Left lobe of liver (tissue), 2 donors: ENCODE results near the gene NRXN3. TPM values are rescaled to one million over a fixed set of nuclear protein-coding genes. Genes with fewer than 3 reads are reported as not detected.
A peak's percentile ranks its signal among the peaks of the same experiment; 100 is the strongest.

Experiments
- ATAC-seq: fragments of 200-7000 bp; cut with Tn5 transposase; one replicate; pipeline ENCODE4 v1.9.1; 2020; ENCODE audit warnings: mild to moderate bottlenecking, moderate library complexity
- DNase-seq: peaks from one replicate; pipeline ENCODE4 v3.0.0-alpha.2; 2020; ENCODE audit warnings: low spot score
- total RNA-seq: library from RNA; stranded (reverse); gene quantifications from one replicate; pipeline ENCODE4 v1.2.1, GENCODE V29; 2021
- donor health status: DM: no; HTN: no; CAD: no; lungs with moderate emphysema.
- donor health status: DM: no; HTN: yes; CAD: no.

Gene NRXN3
- total RNA-seq, 1 donor from 2014 or later = 0.20 TPM

DNA sequence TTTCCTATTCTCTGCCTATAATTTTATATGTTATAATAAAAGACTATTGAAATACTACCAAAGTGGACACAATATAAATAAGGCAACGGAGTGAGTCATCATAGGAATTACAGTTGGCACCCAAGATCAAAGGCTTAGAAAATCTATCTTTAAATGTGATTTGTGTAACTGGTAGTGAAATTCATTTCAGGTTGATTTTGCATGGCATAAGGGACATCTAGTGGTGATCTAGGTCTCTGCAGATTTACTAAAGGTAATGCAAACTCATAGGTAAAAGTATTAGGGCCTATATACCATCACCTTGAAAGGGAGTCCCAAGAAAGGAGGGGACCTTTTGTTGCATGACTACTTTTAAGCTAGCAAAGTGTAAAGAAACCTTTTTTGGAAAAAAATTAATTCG, 527.2 kb downstream of the NRXN3 start:
- ATAC-seq (peak; percentile 59), DNase-seq (no peak)

DNA sequence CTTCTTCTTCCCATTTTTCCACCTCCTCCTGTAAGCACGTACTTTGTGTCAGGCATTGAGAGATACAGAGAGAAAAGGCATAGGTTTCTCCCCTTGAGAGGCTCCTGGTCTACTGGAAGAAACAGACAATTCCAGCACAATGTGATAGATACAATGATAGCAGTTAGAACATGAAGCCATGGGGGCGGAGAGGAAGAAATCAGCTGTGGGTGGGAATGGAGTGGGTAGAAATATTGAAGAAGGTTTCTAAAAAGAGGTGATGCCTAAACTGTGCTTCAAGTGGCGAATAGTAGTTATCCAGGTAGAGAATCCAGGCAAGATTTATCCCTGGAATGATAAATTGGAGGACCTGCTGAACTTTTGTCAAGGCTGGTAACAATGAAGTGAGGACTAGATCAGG, 528.8 kb downstream of the NRXN3 start:
- DNase-seq (no peak), ATAC-seq (no peak)

DNA sequence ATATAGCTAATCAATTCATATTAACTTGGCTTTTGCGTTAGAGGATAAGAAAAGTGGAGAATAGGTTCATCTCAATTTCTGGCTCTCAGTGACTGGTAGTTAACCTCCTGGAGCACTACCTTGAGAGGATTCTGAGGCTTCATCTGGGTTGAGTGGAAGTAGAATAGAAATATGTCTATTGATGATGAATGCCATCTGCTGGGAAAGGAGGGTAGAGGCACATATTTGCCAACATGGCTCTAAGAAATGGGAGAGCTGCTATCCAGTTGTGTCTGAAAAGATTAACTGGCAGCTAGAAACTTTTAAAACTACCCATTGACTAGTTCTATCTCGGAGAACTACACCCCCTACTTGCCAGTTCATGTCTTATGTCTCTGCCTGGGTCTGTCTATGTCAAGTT, 530.1 kb downstream of the NRXN3 start:
- ATAC-seq = no peak

DNA sequence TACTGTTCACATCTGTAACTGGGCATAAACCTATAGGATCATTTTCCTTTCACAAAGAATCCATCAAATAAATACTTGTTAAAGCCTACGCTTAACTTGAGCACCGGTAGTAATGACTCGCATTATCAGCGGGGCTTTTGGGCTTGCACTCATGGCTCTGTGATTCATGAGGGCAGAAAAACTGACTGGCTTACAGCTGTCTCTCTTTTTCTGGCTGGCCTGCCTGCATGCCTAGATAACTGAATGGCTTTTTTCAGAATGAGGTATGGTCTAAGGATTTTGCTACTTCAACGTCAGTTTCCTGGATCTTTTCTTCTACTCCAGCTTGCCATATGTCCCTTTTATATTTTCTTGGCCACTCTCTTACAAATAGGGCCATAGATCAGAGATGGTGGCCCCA, 531.1 kb downstream of the NRXN3 start:
- ATAC-seq (no peak), DNase-seq (no peak)

More for the DNA sequence above, 530.1 kb downstream of the NRXN3 start:
- DNase-seq = no peak

DNA sequence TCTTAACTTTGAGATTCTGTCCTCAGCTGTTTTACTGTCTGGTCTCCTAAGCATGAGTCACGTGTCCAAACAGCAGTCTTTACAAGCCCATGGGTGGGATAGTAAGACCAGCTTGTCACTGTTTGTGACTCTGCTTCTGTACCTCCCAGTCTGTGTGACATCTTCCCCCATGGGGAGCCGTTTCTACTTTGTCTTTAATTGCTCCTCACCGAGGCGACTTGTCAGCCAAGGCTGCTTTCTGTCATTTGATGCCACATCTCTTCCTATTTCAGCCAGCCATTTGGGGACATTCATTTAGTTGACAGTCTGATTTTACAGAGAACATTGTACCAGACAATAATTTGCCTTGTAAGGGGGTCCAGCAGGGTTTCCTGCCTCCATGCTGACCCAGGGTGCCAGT, 534.8 kb downstream of the NRXN3 start:
- ATAC-seq = no peak
- no peak for DNase-seq

DNA sequence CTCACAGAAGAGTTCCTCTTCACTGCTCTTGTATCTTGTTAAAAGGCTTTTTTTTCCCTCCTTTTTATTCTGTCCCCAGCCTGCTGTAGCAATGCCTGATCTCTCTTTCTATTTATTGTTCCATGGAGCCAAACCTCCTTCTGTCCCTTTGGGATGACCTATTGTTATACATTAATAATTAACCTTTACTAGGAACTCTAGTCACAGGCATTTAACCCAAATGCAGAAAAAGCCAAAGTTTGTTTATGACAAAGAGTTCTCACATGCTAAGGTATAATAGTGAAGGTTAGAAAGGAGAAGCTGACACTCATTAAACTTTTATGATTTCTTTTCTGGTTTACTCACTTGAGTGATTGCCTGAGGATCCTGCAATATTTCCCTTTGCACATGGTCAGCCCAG, 535.8 kb downstream of the NRXN3 start:
- no peak for DNase-seq
- no peak for ATAC-seq

DNA sequence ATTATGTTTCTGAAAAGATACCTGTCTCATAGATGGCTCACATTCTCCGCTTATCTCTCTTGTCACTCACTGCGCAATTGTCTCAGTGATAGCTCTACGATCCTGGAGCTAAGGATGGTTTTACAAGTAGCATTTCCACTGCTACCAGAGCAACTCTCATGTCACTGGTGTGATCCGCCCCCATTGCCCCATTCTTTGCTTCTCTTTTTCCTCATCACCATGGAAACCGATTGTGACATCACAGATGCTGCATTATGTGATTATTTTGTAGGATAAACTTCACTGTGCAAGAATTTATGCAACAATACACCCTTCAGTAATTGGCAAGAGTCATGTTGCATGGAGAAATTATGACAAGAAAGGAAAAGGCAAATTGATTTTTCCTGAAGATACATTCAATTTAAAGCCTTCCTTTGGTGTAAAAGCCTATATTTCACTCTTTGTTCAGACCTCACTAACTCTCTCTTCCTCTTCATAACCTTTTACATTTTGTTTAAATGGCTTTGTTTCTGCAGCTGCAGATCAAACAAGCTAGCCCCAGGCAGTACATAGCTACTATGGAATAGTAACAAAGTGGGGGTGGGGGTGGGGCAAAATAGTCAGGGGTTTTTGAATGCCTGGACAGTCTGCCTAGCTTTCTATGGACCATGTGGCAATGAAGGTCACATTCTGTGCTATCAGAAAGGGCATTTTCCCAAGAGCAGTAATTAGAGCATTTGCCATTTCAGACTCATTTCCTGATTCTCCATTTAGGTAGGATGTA, 539.8 kb downstream of the NRXN3 start:
- DNase-seq = no peak
- no peak for ATAC-seq

DNA sequence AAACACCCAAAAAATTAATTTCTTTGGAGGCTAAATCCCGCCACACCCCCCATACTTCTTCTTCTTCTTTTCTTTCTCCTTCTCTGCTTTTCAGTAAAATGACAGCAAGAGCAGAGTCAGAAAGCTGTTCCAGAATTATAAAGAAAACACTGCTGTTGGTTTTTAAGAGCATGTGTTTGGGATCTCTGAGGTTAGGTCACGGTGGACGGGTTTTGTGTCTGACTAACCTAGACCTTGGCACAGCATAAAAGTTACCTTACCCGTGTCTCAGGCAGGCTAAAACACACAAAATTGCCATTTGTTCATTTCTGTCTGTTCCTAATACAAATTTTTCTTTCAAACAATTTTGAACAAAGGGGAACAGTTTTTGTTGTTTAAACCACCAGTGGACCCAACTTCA, 540.8 kb downstream of the NRXN3 start:
- ATAC-seq (no peak), DNase-seq (no peak)

DNA sequence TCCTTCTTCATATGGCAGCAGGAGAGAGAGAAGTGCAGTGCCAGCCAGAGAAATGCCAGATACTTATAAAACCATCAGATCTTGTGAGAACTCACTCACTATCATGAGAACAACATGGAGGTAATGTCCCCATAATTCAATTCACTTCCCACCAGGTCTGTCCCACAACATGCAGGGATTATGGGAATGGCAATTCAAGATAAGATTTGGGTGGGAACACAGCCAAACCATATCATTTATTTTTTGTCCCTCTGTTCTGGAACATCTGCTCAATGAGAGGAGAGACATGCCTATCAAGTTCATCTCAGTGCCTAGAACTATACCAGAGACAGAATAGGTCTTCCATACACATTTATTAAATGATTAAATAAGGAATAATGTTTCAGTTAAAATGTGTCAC, 543.5 kb downstream of the NRXN3 start:
- ATAC-seq (no peak), DNase-seq (no peak)

DNA sequence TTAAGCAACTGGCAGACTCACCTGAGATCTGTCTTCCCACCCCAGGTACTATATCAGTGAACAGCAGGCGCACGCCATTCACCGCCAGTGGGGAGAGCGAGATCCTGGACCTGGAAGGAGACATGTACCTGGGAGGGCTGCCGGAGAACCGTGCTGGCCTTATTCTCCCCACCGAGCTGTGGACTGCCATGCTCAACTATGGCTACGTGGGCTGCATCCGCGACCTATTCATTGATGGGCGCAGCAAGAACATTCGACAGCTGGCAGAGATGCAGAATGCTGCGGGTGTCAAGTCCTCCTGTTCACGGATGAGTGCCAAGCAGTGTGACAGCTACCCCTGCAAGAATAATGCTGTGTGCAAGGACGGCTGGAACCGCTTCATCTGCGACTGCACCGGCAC, 544.5 kb downstream of the NRXN3 start:
- no peak for DNase-seq
- ATAC-seq = no peak

DNA sequence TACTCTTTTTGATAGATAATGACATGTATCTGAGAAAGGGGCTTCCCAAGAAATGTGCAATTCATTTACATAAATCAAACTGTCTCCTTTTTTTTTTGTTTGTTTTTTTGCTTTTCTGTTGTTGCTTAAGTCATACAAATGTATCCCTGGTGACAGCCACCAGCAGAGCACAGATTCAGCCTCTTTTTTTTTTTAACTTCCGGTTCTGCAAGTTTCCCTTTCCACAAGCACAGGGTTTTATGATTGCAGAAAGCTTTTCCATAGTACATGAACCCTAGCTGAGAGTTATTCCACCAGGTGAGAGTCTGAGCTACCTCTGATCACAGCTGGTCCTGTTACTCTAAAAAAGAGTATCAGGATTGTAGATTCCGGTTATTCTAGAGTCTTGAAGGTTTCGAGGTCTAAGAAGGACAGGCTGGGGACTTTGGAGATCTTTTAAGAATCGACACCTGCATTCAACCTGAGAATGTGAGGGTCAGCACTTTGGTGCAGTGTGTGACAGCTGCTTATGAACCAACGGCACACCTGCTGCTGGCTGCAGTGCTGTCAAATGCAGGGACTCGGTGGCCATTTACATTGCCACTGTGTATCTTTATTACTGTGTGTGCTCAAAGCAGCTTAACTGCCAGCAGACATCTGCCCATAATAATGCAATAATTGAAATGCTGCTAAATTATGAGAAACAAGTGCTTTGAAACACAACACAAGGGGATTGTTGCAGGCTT, 551.7 kb downstream of the NRXN3 start:
- DNase-seq = no peak

DNA sequence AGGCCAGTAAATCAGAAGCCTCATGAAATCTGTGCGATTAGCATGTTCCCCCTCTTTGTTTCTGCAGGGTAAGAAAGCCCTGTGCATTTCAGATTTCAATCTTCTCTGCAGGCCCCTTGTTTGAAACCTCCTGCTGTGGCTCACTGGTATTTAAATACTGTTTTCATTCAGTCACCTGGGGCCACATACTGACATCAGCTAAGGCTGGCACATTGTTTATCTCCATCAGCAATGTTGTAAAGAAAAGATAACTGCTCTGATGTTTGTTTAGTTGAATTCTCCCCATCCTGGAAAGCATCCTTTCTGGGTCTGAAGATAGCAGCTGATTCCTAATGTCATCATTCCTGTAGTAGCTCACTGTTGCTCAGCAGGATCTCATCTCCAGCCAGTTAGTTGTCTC, 554.9 kb downstream of the NRXN3 start:
- ATAC-seq (no peak), DNase-seq (no peak)

More for the DNA sequence above, 551.7 kb downstream of the NRXN3 start:
- no peak for ATAC-seq

DNA sequence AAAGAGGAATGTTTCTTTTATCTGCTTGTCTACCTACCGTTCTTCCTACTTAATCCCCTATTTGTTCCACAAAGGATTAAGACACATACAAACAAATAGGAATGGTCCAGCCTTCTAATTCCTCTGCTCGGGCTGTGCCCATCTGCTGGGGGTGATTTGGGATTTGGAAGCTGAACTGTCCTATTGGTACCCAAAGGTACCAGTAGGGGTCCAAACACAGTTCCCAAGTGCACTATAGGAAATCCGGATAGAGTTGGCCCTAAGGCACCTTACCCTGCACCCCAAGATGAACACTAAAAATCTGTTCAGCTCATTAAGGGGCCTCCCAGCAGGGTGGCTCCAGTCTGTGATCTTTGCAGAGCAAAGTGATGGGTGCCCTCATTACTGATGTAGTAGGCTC, 566.9 kb downstream of the NRXN3 start:
- ATAC-seq (no peak), DNase-seq (no peak)

DNA sequence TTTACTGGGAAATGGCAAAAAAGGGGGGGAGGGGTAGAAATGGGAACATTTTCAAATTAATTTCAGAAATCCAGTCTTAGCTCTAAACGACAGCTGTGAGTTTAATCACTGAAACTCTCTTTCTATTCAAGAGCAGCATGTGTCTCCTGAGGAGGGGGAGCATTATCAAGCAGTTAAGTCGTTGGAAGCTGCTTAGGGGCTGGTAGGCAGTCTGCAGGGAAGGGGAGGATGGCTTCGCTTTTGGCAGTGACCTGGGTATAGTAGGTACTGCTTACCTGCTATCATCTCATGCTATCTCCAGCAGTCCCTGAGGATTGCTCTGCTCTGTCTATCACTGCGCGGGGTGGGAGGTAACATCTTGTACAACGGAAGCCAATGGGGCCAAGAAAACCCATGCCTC, 567.4 kb downstream of the NRXN3 start:
- DNase-seq (no peak), ATAC-seq (no peak)

DNA sequence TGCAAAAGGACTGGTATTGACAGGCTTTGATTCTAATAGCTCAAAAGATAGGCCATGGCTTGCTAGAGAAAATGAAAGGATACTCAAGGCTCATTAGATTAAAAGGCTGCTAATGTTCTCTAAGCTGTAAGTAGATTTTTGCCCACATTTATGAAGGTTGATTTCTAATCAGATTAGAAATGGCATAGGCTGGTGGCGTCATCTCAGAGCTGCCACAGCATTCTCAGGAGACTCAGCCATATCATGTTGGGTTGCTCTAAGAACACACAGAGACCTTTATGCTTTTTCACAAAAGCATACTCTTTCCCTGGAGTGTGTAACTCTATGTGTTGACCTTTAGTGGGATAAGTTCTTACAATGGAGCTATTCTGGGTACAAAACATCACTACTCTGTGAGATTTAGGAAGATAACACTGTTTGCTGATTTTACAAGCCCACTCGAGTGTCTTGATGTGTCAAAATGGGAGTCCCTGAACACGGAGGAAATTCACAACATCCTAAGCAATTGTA, 576.0 kb downstream of the NRXN3 start:
- DNase-seq (no peak), ATAC-seq (no peak)

DNA sequence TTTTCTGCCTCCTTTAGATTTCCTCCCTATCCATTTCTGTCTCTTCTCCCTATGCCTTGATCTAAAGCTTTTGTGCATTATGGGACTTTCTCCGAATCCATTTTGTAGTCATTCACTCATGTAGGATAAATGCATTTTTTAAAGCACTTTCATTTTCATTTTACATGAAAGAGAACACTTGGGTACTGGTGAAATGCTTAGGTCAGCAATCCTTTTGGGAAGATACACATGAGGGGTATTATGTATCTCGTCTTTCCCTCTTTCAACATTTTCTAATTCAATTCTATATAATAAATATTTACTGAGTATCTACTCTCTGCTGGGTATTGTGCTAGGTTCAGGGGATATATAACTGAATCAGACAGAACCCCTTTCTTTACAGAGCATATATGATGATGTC, 577.6 kb downstream of the NRXN3 start:
- DNase-seq (no peak), ATAC-seq (no peak)

DNA sequence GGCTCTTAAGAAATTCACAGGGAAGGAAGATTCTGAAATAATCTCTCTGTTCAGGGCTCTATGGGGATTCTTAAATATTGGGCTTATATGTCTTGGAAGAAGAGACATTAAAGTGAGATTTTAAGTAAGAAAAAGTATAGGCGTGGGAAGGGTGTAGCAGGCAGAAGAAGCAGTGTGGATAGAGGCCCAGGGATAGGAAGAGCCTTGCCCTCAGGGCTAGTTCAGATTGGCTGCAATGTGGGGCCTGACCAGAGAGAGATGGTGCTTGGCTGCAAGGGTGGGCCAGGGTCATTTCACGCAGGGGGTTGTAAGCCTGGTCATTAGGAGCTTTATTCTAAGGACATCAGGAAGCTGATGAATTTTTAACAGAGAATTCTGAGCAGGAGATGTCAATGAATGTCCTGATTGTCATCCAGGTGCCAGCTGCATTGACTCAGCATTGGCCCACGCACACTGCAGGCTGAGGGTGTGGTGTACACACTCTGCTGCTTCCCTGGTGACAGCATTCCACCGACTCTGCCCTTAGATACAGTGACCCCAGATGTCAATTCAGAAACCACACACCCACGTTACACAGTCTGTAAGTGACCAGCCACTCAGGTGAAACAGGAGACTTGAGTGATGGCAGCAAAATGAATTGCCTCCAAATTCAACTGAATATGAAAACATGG, 582.5 kb downstream of the NRXN3 start:
- no peak for DNase-seq
- ATAC-seq = no peak

DNA sequence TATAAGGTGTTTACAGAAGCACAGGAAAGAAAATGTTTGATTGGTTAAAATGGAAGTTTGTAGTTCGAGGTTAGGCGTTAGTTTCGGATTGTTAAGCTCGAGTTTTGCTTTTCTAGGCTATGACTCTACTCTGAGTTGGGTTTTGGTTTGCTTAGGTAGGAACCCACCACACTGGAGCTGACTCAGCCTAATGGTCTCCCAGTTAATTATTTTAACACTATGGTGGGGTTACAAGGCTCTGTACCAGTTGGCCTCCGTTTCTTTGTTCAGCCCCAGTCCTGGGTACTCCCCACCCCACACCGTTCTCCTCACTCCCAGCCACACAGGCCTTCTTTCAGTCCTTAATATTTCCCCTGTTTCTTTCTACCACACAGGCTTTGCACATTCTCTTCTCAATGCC, 583.9 kb downstream of the NRXN3 start:
- DNase-seq (no peak), ATAC-seq (no peak)

DNA sequence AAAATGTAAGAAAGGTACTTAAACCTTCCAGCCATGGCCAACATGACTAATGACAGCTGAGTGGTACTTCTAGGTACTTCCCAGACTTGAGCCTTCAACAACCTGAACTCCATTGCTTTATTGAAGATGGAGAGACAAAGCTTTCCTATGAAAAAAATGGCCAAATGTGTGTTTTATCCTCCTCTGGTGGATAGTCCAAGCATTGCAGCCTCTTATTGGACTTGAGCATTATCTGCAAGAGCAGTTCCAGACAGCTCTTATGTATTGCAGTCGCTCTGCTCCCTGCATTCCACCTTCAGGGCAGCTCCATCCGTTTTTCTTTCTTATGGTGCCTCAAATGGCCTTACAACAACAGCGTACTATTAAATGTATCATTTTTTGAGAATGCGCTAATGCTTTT, 588.2 kb downstream of the NRXN3 start:
- ATAC-seq (peak; percentile 38), DNase-seq (no peak)

DNA sequence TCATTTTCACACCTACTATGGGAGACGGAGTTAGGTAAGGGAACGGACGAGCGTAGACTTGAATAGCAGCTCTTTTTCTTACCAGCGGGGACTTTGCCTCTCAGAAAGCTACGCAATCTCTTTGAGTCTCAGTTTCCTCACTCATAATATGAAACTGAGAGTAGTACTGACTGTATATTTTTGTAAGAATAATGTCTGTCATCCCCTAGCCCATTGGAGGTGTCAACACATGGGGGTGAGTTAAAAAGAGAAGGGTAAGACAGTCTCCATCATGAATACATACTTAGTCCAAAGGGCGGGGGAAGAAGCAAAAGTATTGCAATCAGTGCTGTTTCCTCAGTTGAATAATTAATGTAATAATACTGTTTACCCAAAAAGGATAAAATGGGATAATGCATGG, 592.2 kb downstream of the NRXN3 start:
- DNase-seq (no peak), ATAC-seq (no peak)

DNA sequence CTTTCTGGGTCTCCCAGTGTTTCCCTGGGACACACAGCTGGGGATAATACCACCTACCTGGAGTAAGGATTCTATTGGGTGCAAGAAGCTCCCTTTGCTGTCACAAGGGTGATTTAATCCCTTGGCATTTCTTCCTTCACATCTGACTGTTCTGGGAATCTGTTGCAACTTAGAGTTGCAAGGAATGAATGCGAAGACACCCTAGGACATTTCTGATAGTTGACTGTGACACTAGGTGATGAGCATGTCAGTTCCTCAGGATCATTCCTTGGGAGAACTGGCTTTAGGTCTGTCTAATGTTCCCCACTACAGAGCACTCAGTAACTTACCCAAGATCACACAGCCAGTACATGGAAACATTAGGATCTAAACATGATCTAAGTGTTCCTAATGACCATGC, 593.6 kb downstream of the NRXN3 start:
- DNase-seq = no peak
- no peak for ATAC-seq

DNA sequence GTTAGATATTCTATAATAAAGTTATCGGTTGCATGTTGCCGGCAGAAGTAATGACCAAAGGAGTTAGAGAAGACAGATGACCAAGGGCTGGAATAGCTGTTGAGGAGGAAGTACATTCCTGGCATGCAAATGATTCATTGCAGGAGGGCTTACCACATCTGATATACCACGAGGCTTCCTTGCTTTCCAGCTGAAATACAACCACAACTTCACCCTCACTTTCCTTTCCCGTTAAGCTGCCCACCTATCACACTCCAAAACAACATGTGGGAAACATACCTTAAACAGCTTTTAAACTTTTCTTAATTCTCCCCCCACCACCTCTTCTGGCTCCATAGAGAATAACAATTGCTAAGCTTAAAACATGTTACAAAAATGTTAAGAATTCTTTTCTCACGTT, 594.1 kb downstream of the NRXN3 start:
- DNase-seq (no peak), ATAC-seq (no peak)
